ENCODE measurements around the gene OPHN1.
A peak's percentile ranks its signal among the peaks of the same experiment; 100 is the strongest.

OPHN1 gene

GRCh38 chrX:68443155-68443868, 10.0 kb upstream of the OPHN1 start:
- no peaks in the 10 kb centered on the region for H3K4me1 ChIP-seq (ENCODE audit: control insufficient read depth, insufficient read depth, low read length)
- no peaks in the 10 kb centered on the region for H3K27me3 ChIP-seq (ENCODE audit: control insufficient read depth, insufficient read depth, low read length)
- no peak overlapping the region for H3K4me3 ChIP-seq (ENCODE audit: low read depth, low read length)
- H3K36me3 ChIP-seq (ENCODE audit: control insufficient read depth, insufficient read depth, low read length): no peaks in the 10 kb centered on the region
- H3K9ac ChIP-seq (ENCODE audit: low read depth, low read length): no peak overlapping the region
- H3K9me3 ChIP-seq (ENCODE audit: control insufficient read depth, insufficient read depth, low read length): no peaks in the 10 kb centered on the region

DNA sequence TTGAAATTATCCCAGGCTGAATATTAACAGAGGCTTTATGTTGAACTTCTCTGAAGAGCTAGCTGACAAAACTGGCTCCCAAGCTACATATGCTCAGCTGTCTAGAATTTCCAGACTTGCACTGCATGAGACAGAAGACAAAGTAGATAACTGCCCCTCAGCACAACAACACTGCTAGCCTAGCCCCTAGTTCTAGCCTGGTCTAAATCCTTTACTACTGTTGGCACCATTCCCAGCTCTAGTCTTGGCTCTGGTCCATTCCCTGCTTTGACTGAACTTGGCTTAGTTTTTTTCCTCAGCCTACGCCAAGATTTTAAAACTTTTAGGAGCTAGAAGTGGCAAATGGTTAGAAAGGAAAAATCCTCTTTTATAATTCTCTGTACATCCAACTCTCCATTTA, 7.6 kb upstream of the OPHN1 start:
- Histone ChIP-seq H3K9me3 (ENCODE audit: control insufficient read depth, insufficient read depth, low read length) (no peaks in the 10 kb centered on the region), H3K4me3 (ENCODE audit: low read depth, low read length) (no peak overlapping the region), H3K4me1 (ENCODE audit: control insufficient read depth, insufficient read depth, low read length) (no peaks in the 10 kb centered on the region), H3K27me3 (ENCODE audit: control insufficient read depth, insufficient read depth, low read length) (no peaks in the 10 kb centered on the region), H3K36me3 (ENCODE audit: control insufficient read depth, insufficient read depth, low read length) (no peaks in the 10 kb centered on the region), H3K9ac (ENCODE audit: low read depth, low read length) (no peak overlapping the region)

DNA sequence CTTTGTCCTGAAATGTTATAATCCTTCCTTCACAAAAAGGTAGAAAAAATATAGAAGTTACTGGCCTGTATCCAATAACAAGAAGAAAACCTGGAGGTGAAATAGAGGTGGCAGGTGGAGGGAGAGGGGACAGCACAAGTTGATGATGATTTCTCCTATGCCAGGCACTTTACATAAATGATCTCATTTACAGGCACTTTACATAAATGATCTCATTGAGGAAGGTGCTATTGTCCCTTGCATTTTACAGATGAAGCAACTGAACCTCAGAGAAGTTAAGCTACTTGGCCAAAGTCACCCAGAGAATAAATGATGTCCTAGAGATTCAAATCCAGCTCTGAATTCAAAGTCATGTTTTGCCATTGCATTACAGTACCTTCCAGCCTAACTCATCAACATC, 7.1 kb upstream of the OPHN1 start:
- Histone ChIP-seq H3K27me3 (ENCODE audit: control insufficient read depth, insufficient read depth, low read length) (no peaks in the 10 kb centered on the region), H3K4me3 (ENCODE audit: low read depth, low read length) (no peak overlapping the region), H3K4me1 (ENCODE audit: control insufficient read depth, insufficient read depth, low read length) (no peaks in the 10 kb centered on the region), H3K9me3 (ENCODE audit: control insufficient read depth, insufficient read depth, low read length) (no peaks in the 10 kb centered on the region), H3K36me3 (ENCODE audit: control insufficient read depth, insufficient read depth, low read length) (no peaks in the 10 kb centered on the region), H3K9ac (ENCODE audit: low read depth, low read length) (no peak overlapping the region)

- Histone ChIP-seq H3K27me3 (ENCODE audit: control insufficient read depth, insufficient read depth, low read length) (no peaks in the 10 kb centered on the region), H3K9me3 (ENCODE audit: control insufficient read depth, insufficient read depth, low read length) (no peaks in the 10 kb centered on the region), H3K9ac (ENCODE audit: low read depth, low read length) (no peak overlapping the region), H3K36me3 (ENCODE audit: control insufficient read depth, insufficient read depth, low read length) (no peaks in the 10 kb centered on the region), H3K4me1 (ENCODE audit: control insufficient read depth, insufficient read depth, low read length) (no peaks in the 10 kb centered on the region), H3K4me3 (ENCODE audit: low read depth, low read length) (no peak overlapping the region)
Observed at GRCh38 chrX:68439341-68439740, 6.0 kb upstream of the OPHN1 start.

DNA sequence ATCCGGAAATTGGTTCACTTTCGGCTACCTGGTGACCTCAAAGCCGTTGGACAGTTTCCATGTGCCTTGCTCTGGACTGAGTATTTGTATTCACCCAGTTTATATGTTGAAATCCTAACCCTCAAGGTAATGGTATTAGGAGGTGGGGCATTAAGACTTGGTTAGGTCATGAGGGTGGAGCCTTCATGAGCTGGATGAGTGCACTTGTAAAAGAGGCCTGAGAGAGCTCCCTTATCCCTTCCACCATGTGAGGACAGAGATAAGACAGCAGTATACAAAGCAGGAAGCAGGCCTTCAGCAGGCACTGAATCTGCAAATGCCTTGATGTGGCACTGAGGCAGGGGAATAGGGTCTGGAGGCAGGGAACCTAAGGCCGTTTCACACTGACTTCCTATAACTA, 5.3 kb upstream of the OPHN1 start:
- Histone ChIP-seq H3K9me3 (ENCODE audit: control insufficient read depth, insufficient read depth, low read length) (no peaks in the 10 kb centered on the region), H3K4me3 (ENCODE audit: low read depth, low read length) (no peak overlapping the region), H3K9ac (ENCODE audit: low read depth, low read length) (no peak overlapping the region), H3K4me1 (ENCODE audit: control insufficient read depth, insufficient read depth, low read length) (no peaks in the 10 kb centered on the region), H3K27me3 (ENCODE audit: control insufficient read depth, insufficient read depth, low read length) (no peaks in the 10 kb centered on the region), H3K36me3 (ENCODE audit: control insufficient read depth, insufficient read depth, low read length) (no peaks in the 10 kb centered on the region)

DNA sequence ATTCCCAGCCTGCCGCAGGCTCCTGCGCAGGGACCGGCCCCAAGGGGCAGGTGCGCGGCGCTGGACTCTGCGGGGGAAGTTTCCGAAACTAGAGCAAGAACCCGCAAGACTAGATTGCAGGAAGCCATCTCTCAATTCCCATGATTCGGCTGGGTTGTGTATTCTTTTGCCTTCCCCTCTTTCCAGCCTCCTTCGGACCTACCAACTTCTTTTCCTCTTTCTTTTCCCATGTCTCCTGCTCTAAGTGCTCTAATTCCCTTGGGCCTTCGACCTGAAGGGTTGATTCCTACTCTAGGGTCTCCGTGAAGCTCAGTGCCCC, 645 bp upstream of the OPHN1 start:
- Histone ChIP-seq H3K4me3 (ENCODE audit: low read depth, low read length) (peak overlapping the region; percentile 71), H3K9me3 (ENCODE audit: control insufficient read depth, insufficient read depth, low read length) (no peaks in the 10 kb centered on the region), H3K9ac (ENCODE audit: low read depth, low read length) (peak overlapping the region; percentile 37), H3K36me3 (ENCODE audit: control insufficient read depth, insufficient read depth, low read length) (no peaks in the 10 kb centered on the region), H3K4me1 (ENCODE audit: control insufficient read depth, insufficient read depth, low read length) (no peaks in the 10 kb centered on the region), H3K27me3 (ENCODE audit: control insufficient read depth, insufficient read depth, low read length) (no peaks in the 10 kb centered on the region)

GRCh38 chrX:68432648-68433047, 647 bp downstream of the OPHN1 start:
- H3K27me3 ChIP-seq (ENCODE audit: control insufficient read depth, insufficient read depth, low read length): no peaks in the 10 kb centered on the region
- H3K9me3 ChIP-seq (ENCODE audit: control insufficient read depth, insufficient read depth, low read length): no peaks in the 10 kb centered on the region
- peak overlapping the region; percentile 14 for H3K9ac ChIP-seq (ENCODE audit: low read depth, low read length)
- no peaks in the 10 kb centered on the region for H3K4me1 ChIP-seq (ENCODE audit: control insufficient read depth, insufficient read depth, low read length)
- peak overlapping the region; percentile 71 for H3K4me3 ChIP-seq (ENCODE audit: low read depth, low read length)
- no peaks in the 10 kb centered on the region for H3K36me3 ChIP-seq (ENCODE audit: control insufficient read depth, insufficient read depth, low read length)

GRCh38 chrX:68431836-68432235, 1.5 kb downstream of the OPHN1 start:
- Histone ChIP-seq H3K36me3 (ENCODE audit: control insufficient read depth, insufficient read depth, low read length) (no peaks in the 10 kb centered on the region), H3K4me1 (ENCODE audit: control insufficient read depth, insufficient read depth, low read length) (no peaks in the 10 kb centered on the region), H3K4me3 (ENCODE audit: low read depth, low read length) (no peak overlapping the region), H3K9me3 (ENCODE audit: control insufficient read depth, insufficient read depth, low read length) (no peaks in the 10 kb centered on the region), H3K27me3 (ENCODE audit: control insufficient read depth, insufficient read depth, low read length) (no peaks in the 10 kb centered on the region), H3K9ac (ENCODE audit: low read depth, low read length) (no peak overlapping the region)

DNA sequence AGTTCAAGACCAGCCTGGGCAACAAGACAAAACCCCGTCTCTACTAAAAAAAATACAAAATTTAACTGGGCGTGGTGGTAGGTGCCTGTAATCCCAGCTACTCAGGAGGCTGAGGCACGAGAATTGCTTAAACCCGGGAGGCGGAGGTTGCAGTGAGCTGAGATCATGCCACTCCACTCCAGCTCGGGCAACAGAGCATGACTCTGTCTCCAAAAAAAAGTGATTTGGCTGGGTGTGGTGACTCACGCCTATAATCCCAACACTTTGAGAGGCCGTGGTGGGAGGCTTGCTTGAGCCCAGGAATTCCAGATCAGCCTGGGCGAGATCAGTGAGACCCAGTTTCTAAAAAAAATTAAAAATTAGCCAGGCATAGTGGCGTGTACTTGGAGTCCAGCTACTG, 4.1 kb downstream of the OPHN1 start:
- H3K4me3 ChIP-seq (ENCODE audit: low read depth, low read length): no peak overlapping the region
- no peaks in the 10 kb centered on the region for H3K4me1 ChIP-seq (ENCODE audit: control insufficient read depth, insufficient read depth, low read length)
- H3K27me3 ChIP-seq (ENCODE audit: control insufficient read depth, insufficient read depth, low read length): no peaks in the 10 kb centered on the region
- H3K36me3 ChIP-seq (ENCODE audit: control insufficient read depth, insufficient read depth, low read length): no peaks in the 10 kb centered on the region
- no peaks in the 10 kb centered on the region for H3K9me3 ChIP-seq (ENCODE audit: control insufficient read depth, insufficient read depth, low read length)
- H3K9ac ChIP-seq (ENCODE audit: low read depth, low read length): no peak overlapping the region

GRCh38 chrX:68428431-68428830, 4.9 kb downstream of the OPHN1 start:
- no peaks in the 10 kb centered on the region for H3K36me3 ChIP-seq (ENCODE audit: control insufficient read depth, insufficient read depth, low read length)
- no peak overlapping the region for H3K4me3 ChIP-seq (ENCODE audit: low read depth, low read length)
- H3K27me3 ChIP-seq (ENCODE audit: control insufficient read depth, insufficient read depth, low read length): no peaks in the 10 kb centered on the region
- no peak overlapping the region for H3K9ac ChIP-seq (ENCODE audit: low read depth, low read length)
- H3K4me1 ChIP-seq (ENCODE audit: control insufficient read depth, insufficient read depth, low read length): no peaks in the 10 kb centered on the region
- no peaks in the 10 kb centered on the region for H3K9me3 ChIP-seq (ENCODE audit: control insufficient read depth, insufficient read depth, low read length)

DNA sequence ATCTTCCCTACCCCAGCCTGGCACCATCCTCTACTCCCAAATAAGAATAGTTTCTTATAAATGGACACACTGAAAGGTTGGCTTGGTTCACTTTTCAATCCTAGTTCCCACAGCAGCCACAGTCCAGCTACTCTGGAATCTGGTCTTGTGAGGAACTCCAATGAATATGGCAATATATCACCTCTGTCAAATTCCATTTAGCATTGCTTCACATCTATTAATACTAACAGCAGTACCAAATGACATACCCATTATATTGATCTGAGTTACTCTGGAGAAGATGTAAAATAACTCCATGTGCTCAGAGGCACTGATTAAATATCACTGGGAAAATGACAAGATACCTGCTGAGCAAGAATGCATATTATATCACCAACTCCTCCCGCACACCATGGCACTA, 8.6 kb downstream of the OPHN1 start:
- H3K4me1 ChIP-seq (ENCODE audit: control insufficient read depth, insufficient read depth, low read length): no peaks in the 10 kb centered on the region
- peaks cover 3% of the 10 kb centered on the region for H3K9me3 ChIP-seq (ENCODE audit: control insufficient read depth, insufficient read depth, low read length)
- H3K4me3 ChIP-seq (ENCODE audit: low read depth, low read length): no peak overlapping the region
- H3K36me3 ChIP-seq (ENCODE audit: control insufficient read depth, insufficient read depth, low read length): no peaks in the 10 kb centered on the region
- H3K9ac ChIP-seq (ENCODE audit: low read depth, low read length): no peak overlapping the region
- no peaks in the 10 kb centered on the region for H3K27me3 ChIP-seq (ENCODE audit: control insufficient read depth, insufficient read depth, low read length)

GRCh38 chrX:68422478-68422877, 10.8 kb downstream of the OPHN1 start:
- Histone ChIP-seq H3K4me3 (ENCODE audit: low read depth, low read length) (no peak overlapping the region), H3K4me1 (ENCODE audit: control insufficient read depth, insufficient read depth, low read length) (no peaks in the 10 kb centered on the region), H3K27me3 (ENCODE audit: control insufficient read depth, insufficient read depth, low read length) (no peaks in the 10 kb centered on the region), H3K9me3 (ENCODE audit: control insufficient read depth, insufficient read depth, low read length) (peaks cover 3% of the 10 kb centered on the region), H3K36me3 (ENCODE audit: control insufficient read depth, insufficient read depth, low read length) (no peaks in the 10 kb centered on the region), H3K9ac (ENCODE audit: low read depth, low read length) (no peak overlapping the region)

Measured in iPS-15b (cell line).